ENCODE data around the gene PEF1.

The PEF1 gene

GRCh38 chr1:31584869-31585735 is 59.6 kb downstream of the PEF1 start:
- DNase-seq (ENCODE audit: low spot score) = no peak

- no peak for DNase-seq (ENCODE audit: low spot score)
Measured at GRCh38 chr1:31583995-31584868, 60.4 kb downstream of the PEF1 start.

DNA sequence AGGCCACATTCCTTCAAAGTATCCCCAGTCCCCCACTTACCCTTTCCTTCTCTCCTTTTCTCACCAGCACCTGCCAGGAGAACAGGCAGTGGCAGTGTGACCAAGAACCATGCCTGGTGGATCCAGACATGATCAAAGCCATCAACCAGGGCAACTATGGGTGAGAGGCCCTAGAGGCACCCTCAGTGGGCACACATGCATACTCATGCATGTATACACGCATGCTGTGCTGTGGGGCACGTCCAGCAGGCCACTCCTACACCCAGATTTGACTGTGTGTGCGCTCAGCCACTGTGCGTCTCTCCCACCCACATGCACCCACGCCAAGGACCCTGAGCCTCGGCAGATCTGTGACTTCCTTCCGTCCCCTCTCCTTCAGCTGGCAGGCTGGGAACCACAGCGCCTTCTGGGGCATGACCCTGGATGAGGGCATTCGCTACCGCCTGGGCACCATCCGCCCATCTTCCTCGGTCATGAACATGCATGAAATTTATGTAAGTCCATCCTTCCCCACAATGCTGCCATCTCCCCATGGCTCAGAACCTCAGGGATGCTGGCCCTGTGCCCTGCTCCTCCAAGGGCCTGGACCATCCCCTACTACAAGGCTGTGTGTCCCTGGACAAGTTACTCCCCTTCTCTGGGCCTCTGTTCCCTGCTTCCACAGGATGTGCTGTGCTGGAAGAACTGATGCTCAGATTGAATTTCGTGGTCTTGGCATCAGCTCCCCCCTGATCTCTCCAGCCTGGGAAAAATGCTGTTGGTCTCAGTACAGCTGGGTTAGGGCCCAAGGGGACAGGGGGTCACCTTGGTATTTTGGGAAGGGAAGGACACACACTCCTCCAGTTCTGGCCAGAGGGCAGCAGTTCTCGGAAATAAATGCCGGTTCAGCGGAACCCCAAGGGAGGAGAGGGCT is 61.3 kb downstream of the PEF1 start:
- no peak for DNase-seq (ENCODE audit: low spot score)

- no peak for DNase-seq (ENCODE audit: low spot score)
Measured at GRCh38 chr1:31581821-31582810, 62.6 kb downstream of the PEF1 start.

DNA sequence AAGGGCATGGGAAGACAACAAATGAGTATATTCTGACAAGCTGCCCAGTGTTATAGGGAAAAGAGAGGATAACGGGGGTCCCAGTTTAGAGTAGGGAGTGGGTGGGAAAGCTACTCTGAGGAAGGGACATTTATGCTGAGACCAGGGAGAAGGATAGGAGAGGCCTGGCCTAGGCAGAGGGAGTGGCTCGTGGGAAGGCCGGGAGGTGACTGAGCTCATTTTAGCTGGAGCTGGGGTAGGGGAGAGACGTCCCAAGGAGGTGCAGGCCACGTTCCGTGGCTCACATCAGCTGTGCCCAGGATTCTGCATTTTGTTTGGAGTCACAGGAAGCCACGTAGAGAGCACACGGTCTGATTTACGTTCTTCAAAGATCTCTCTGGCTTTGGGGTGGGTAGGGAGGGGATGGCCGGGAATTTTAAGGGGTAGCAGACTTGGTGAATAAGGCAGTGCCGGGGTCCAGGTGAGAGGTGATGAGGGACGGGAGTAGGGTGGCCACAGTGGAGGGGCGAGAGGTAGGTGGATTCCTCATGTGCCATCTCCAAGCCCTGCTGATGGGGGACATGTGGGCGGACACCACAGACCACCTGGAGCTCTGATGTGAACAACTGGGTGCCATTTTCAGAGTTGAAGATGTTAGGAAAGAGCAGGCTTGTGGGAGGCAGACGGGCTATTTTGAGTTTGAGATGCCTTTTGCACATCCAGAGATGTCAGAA is 63.6 kb downstream of the PEF1 start:
- DNase-seq (ENCODE audit: low spot score) = no peak

DNA sequence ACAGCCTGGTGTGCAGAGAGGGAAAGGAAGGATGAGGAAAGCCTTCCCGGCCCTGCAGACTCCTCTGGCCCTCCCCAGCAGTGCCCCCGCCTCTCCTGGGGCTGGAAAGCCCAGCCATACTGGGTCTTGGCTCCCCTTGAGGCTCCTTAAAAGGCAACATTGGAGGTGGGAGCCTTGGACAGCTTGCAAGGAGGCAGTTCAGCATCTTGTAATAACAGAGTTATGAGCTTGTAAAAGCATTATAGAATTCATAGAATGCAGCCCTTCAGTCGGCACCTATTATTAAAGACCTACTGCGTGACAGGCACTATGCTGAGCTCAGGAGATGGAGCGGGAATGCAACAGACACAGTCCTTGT is 64.2 kb downstream of the PEF1 start:
- no peak for DNase-seq (ENCODE audit: low spot score)
